Right lobe of liver (tissue), 6 donors: ENCODE data around the gene DCST1. TPM values are rescaled to one million over a fixed set of nuclear protein-coding genes. Genes with fewer than 3 reads are reported as not detected.

Experiments
- ATAC-seq, 4 donors: fragments of 200-7000 bp; cut with Tn5 transposase; one replicate each; pipeline ENCODE4 v1.9.1; 2020; ENCODE audit warnings: mild to moderate bottlenecking in 4 of 4, moderate library complexity in 4 of 4
- DNase-seq, 3 donors: peaks; one replicate each; pipeline ENCODE4 v3.0.0-alpha.2; 2020
- H3K27ac ChIP-seq, 3 donors: fragments of 200-600 bp; one replicate each; pipeline ENCODE4 v1.8.0; 2022
- H3K27me3 ChIP-seq, 2 donors: fragments of 200-600 bp; one replicate each; pipeline ENCODE4 v1.8.0; 2022
- H3K36me3 ChIP-seq, 4 donors: fragments of 200-600 bp; sonication (generic) in 1 of 4; one replicate each; pipeline versions ENCODE4 v1.5.1 to v1.8.0; 2017 to 2022; ENCODE audit warnings: control low read depth in 1 of 4
- H3K4me1 ChIP-seq, 4 donors: fragments of 200-600 bp; sonication (generic) in 1 of 4; one replicate each; pipeline versions ENCODE4 v1.5.1 to v1.8.0; 2017 to 2022; ENCODE audit warnings: control low read depth in 1 of 4
- H3K4me3 ChIP-seq, 3 donors: fragments of 200-600 bp; one replicate each; pipeline ENCODE4 v1.8.0; 2022
- H3K9me3 ChIP-seq, 4 donors: fragments of 200-600 bp; sonication (generic) in 1 of 4; one replicate each; pipeline versions ENCODE4 v1.5.1 to v1.8.0; 2017 to 2022; ENCODE audit warnings: control low read depth in 1 of 4
- POLR2A ChIP-seq: fragments of 450-650 bp; IDR thresholded peaks from one replicate; pipeline ENCODE4 v1.6.1; 2017; ENCODE audit warnings: antibody characterized with exemption, mild to moderate bottlenecking
- WGBS: methylation state at CpG from one replicate; pipeline ENCODE4 v1.1.6; 2018; ENCODE audit warnings: low coverage, low lambda C conversion rate; ENCODE audit not compliant: insufficient coverage; ENCODE audit errors: missing lambda C conversion rate; 5-methylcytosine and 5-hydroxymethylcytosine counted together
- intact Hi-C, 2 donors: fragments of 100-400 bp; cut with DNase I; formaldehyde crosslinking; loops; one replicate each; pipeline versions ENCODE4 v1.11.2 to v1.14.1; 2022
- total RNA-seq, 6 experiments: library from RNA; depleted of rRNA in 2 of 6; stranded (reverse); fragments of >200 nt in 2 of 6; fragmentation: NEBNext Ultra II Directional in 3 of 6; extraction: Animal tissue kit (Norgen Biotek cat#: 25700) in 3 of 6; gene quantifications; one replicate each; pipeline versions ENCODE4 v1.1.0 to v1.2.4, GENCODE V29; 2016 to 2023
- TF ChIP-seq, protein P1 (sequence below), 4 donors: fragments of 200-600 bp in 3 of 4; fragments of 450-650 bp in 1 of 4; IDR thresholded peaks; one replicate each; pipeline versions ENCODE4 v1.5.1 to v1.8.0; 2016 to 2022; ENCODE audit warnings: antibody characterized with exemption in 4 of 4, mild to moderate bottlenecking in 2 of 4
- donor health status: DM: no; HTN: yes; CAD: no.
- donor health status: DM: no; HTN: no; CAD: no.
- donor health status: DM: no; HTN: no; CAD: no.
- donor health status: DM: no; HTN: yes; CAD: no.
- donor health status: DM: no; HTN: yes; CAD: no.

The DCST1 gene
- total RNA-seq, 6 experiments from 2014 or later, result not detected

DNA sequence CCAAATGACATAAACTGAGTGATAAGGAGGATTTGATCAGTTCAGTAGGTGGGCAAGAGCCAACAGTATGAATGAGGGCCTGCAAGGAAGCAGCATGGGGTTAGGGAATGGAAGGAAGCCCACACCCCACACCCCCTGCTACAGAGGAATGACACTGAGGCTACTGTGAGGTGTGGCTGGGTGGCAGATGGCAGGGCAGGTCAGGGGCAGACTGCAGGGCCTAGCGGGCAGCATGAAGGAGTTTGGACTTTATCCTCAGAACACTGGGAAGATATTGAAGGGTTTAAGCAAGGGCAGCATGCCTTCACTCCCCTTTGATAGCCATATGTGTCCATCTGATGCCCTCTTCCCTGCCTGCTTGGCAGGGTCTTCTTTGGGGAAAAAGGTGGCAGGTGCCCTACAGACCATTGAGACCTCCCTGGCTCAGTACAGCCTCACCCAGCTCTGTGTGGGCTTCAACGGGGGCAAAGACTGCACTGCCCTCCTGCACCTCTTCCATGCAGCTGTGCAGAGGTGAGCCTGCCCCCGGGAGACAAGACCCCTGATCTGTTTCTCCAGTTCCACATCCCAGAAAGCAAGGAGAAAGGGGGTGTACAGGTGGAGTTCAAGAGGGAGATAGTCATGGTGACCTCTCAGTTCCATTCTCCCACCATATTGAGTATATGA, 44.3 kb upstream of the DCST1 start:
- H3K36me3 ChIP-seq, result peaks cover 0 to 9% (median 0%) of the 10 kb centered on the region in 4 donors
- H3K4me3 ChIP-seq, result no peak overlapping the region
- intact Hi-C loops, result loop anchor here in 1 of 2 donors (10.0 kb wide), 1 partner anchor 65 kb away; the partner anchor contains the start of gene ADAM15
- no peak for TF ChIP-seq POLR2A
- TF ChIP-seq, protein P1, sequence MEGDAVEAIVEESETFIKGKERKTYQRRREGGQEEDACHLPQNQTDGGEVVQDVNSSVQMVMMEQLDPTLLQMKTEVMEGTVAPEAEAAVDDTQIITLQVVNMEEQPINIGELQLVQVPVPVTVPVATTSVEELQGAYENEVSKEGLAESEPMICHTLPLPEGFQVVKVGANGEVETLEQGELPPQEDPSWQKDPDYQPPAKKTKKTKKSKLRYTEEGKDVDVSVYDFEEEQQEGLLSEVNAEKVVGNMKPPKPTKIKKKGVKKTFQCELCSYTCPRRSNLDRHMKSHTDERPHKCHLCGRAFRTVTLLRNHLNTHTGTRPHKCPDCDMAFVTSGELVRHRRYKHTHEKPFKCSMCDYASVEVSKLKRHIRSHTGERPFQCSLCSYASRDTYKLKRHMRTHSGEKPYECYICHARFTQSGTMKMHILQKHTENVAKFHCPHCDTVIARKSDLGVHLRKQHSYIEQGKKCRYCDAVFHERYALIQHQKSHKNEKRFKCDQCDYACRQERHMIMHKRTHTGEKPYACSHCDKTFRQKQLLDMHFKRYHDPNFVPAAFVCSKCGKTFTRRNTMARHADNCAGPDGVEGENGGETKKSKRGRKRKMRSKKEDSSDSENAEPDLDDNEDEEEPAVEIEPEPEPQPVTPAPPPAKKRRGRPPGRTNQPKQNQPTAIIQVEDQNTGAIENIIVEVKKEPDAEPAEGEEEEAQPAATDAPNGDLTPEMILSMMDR (IDR thresholded peaks at IDR 0.05), result no peak
- peaks cover 0 to 21% (median under 1%) of the 10 kb centered on the region in 4 donors for H3K4me1 ChIP-seq
- no peaks in the 10 kb centered on the region for H3K9me3 ChIP-seq
- H3K27ac ChIP-seq, result no peak overlapping the region
- WGBS, result 83% methylated on average over 1 of the region's 3 CpGs
- no peaks in the 10 kb centered on the region for H3K27me3 ChIP-seq
- DNase-seq, result no peak
- ATAC-seq, result peak in 1 of 4 donors; percentile 42

DNA sequence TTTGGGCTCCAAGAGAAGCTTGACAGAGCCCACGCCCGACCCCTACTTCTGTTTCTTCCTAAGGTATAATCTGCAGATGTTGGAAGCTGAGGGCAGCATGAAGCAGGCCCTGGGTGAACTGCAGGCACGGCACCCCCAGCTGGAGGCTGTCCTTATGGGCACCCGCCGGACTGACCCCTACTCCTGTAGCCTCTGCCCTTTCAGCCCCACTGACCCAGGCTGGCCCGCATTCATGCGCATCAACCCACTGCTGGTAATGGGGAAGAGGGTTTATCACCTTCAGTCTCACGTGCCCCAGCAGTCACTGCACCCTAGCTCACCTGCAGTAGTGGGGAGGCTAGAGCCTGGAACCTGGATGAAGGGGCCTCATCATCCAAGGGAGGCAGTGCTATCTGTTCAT, 43.3 kb upstream of the DCST1 start:
- no peaks in the 10 kb centered on the region for H3K9me3 ChIP-seq
- H3K27ac ChIP-seq, result no peak overlapping the region
- no peak for ATAC-seq
- no peak for DNase-seq
- TF ChIP-seq POLR2A, result no peak
- TF ChIP-seq, protein P1 (IDR thresholded peaks at IDR 0.05), result no peak
- no peaks in the 10 kb centered on the region for H3K27me3 ChIP-seq
- WGBS, result 92% methylated on average over 6 of the region's 8 CpGs
- H3K4me1 ChIP-seq, result peaks cover 0 to 21% (median 0%) of the 10 kb centered on the region in 4 donors
- H3K4me3 ChIP-seq, result no peak overlapping the region
- H3K36me3 ChIP-seq, result peaks cover 0 to 9% (median 0%) of the 10 kb centered on the region in 4 donors
- intact Hi-C loops, result no loop called here

DNA sequence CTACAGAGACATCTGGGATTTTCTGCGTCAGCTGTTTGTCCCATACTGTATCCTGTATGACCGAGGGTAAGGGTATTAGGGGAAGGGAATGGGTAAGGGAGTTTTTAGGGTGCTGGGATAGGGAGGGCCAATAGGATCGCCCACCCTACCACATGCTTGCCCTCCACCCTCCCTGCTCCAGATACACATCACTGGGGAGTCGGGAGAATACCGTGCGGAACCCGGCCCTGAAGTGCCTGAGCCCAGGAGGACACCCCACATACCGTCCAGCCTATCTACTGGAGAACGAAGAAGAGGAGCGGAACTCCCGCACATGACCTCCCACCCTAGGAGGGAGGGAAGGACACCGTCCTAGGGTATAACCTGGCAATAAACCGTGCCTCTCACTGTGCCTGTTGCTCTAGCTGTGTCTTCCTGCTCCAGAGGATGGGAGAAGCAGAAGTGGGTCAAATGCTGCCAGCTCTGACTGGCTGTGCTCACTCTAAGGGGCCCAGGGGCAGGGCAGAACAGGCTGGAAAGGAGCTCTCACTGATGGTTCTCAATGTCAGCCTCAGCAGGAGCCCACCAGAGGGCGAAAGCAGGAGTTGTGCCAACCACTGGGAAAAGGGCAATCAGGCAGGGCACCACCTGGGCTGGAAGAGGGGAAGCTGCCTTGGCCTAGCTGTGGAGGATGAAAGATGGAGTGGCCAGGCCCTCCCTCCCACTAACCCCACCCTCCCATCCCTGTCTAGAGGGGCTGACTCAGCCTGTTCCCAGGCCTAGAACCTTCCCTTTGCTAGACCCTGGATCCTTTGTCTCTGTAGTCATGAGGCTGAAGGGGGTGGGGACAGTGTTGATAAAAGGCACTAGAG, 40.7 kb upstream of the DCST1 start:
- peak in 1 of 4 donors; percentile 5 for ATAC-seq
- intact Hi-C loops, result no loop called here
- H3K9me3 ChIP-seq, result no peaks in the 10 kb centered on the region
- peaks cover 0 to 10% (median 0%) of the 10 kb centered on the region in 4 donors for H3K4me1 ChIP-seq
- DNase-seq, result no peak
- no peaks in the 10 kb centered on the region for H3K27me3 ChIP-seq
- H3K4me3 ChIP-seq, result no peak overlapping the region
- H3K27ac ChIP-seq, result no peak overlapping the region
- peaks cover 0 to 9% (median 0%) of the 10 kb centered on the region in 4 donors for H3K36me3 ChIP-seq
- 79% methylated on average over 6 of the region's 14 CpGs for WGBS
- TF ChIP-seq POLR2A, result no peak

DNA sequence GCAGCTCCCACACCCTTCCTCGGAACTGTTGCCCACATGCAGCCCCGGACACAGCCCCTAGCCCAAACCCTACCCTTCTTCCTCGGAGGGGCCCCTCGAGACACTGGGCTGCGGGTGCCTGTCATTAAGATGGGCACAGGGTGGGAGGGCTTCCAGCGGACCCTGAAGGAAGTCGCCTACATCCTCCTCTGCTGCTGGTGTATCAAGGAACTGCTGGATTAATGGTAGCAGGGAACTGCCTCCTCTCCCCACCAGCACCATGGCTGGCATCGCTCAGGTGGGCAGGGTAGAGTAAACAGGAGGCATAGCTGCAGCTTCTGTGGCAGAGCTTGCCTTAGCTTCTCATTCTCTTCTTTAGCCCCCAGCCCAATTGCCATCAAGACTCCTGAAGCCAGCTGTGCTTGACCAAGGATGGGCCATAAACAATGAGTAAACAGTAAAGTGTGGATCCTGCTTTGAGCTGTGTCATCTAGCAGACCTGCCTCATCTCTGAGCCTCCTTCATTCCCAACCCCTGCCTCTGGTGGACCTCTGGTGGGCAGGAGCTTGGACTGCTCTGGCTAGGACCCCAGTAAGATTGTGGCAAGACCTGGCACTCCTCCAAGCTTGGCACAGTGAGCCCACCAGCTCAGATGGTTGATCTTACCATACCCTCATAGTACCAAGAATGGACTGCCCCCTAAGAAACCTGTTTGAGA, 39.9 kb upstream of the DCST1 start, which contains the start of gene LENEP:
LENEP (plus strand) TSS at position 15 of the 697 bp plus-strand sequence; CDS start at position 37, 22 bp downstream.
- DNase-seq (no peak), ATAC-seq (no peak)
- H3K9me3 ChIP-seq, result no peaks in the 10 kb centered on the region
- 80% methylated on average over 1 of the region's 8 CpGs for WGBS
- intact Hi-C loops, result no loop called here
- peaks cover 0 to 6% (median 0%) of the 10 kb centered on the region in 4 donors for H3K36me3 ChIP-seq
- H3K4me3 ChIP-seq, result no peak within 1 kb of the TSS
- H3K4me1 ChIP-seq, result peaks cover 0 to 9% (median 0%) of the 10 kb centered on the region in 4 donors
- no peak for TF ChIP-seq POLR2A
- TF ChIP-seq, protein P1 (IDR thresholded peaks at IDR 0.05), result no peak
- no peaks in the 10 kb centered on the region for H3K27me3 ChIP-seq
- H3K27ac ChIP-seq, result no peak within 1 kb of the TSS
